Endothelial cell of umbilical vein (primary cell): ENCODE measurements around the gene RBM4B. TPM values are rescaled to one million over a fixed set of nuclear protein-coding genes. Genes with fewer than 3 reads are reported as not detected.

ENCODE experiments used
- BruUV-seq: library from RNA; stranded (reverse); fragments of 400-500 nt; replicated peaks from 2 replicates; lab custom pipeline; 2021; lab: Mats Ljungman, UMichigan
- CTCF ChIA-PET: fragments of 300-600, 350-600 bp; sonication (Branson Sonifier 250); formaldehyde crosslinking; loops from one replicate; lab custom pipeline; 2021; ENCODE audit warnings: antibody characterized with exemption, inconsistent platforms; lab: Charles Lee
- POLR2A ChIA-PET: fragments of 300-600, 350-600 bp; sonication (Branson Sonifier 250); formaldehyde crosslinking; loops from one replicate; lab custom pipeline; 2021; ENCODE audit warnings: antibody characterized with exemption, inconsistent platforms; lab: Charles Lee
- DNase-seq: peaks from one replicate; pipeline ENCODE4 v3.0.0-alpha.2; 2011; ENCODE audit warnings: low read depth, low spot score
- FAIRE-seq: peaks from 2 replicates; lab custom pipeline; 2011; peaks lifted over from hg19 to GRCh38; lab: Jason Lieb, UNC
- H2AFZ ChIP-seq: 2 replicates; pipeline ENCODE4 v1.6.0; 2012; ENCODE audit warnings: low read depth, low read length, control low read depth, inconsistent platforms
- H3K27ac ChIP-seq: 2 replicates; pipeline ENCODE4 v1.5.1; 2011; ENCODE audit warnings: low read depth, mild to moderate bottlenecking, control low read depth, low read length, moderate library complexity; ENCODE audit not compliant: insufficient read depth
- H3K27me3 ChIP-seq, 2 experiments: 2 replicates each; pipeline versions ENCODE4 v1.6.0 to v1.6.1; 2011; ENCODE audit warnings: low read length in 2 of 2, mixed read lengths in 1 of 2; ENCODE audit not compliant: control insufficient read depth in 2 of 2, insufficient read depth in 2 of 2
- H3K36me3 ChIP-seq, 2 experiments: 2 replicates in 1 of 2; 3 replicates in 1 of 2; pipeline ENCODE4 v1.5.1; 2011; ENCODE audit warnings: low read length in 2 of 2, mild to moderate bottlenecking in 1 of 2, moderate library complexity in 1 of 2; ENCODE audit not compliant: control insufficient read depth in 2 of 2, insufficient read depth in 2 of 2; ENCODE audit errors: extremely low read depth in 1 of 2
- H3K4me1 ChIP-seq: 3 replicates; pipeline ENCODE4 v1.5.1; 2011; ENCODE audit warnings: mild to moderate bottlenecking, low read length; ENCODE audit not compliant: control insufficient read depth, insufficient read depth; ENCODE audit errors: extremely low read depth
- H3K4me2 ChIP-seq: 2 replicates; pipeline ENCODE4 v1.6.1; 2011; ENCODE audit warnings: low read length, control low read depth, mixed read lengths; ENCODE audit not compliant: insufficient read depth
- H3K4me3 ChIP-seq, 3 experiments: fragments of 200-600 bp in 1 of 3; sonication (generic), shearing (Covaris generic) in 1 of 3; replicated peaks in 1 of 3; 2 replicates each; pipeline ENCODE4 v1.5.1; 2011 to 2016; ENCODE audit warnings: control low read depth in 3 of 3, low read length in 3 of 3, mild to moderate bottlenecking in 2 of 3, inconsistent platforms in 1 of 3, low read depth in 1 of 3, moderate library complexity in 1 of 3; ENCODE audit not compliant: insufficient read depth in 1 of 3
- H3K79me2 ChIP-seq: 2 replicates; pipeline ENCODE4 v1.6.0; 2012; ENCODE audit warnings: low read length, inconsistent platforms; ENCODE audit not compliant: control insufficient read depth, insufficient read depth
- H3K9ac ChIP-seq: replicated peaks from 2 replicates; pipeline ENCODE3; 2011; ENCODE audit warnings: low read length, control low read depth; ENCODE audit not compliant: insufficient read depth; ENCODE audit errors: extremely low read depth
- H3K9me1 ChIP-seq: replicated peaks from 3 replicates; pipeline ENCODE4 v1.6.0; 2011; ENCODE audit warnings: mild to moderate bottlenecking, low read length; ENCODE audit not compliant: control insufficient read depth, insufficient read depth; ENCODE audit errors: extremely low read depth
- H3K9me3 ChIP-seq: replicated peaks from 2 replicates; pipeline ENCODE4 v1.5.1; 2012; ENCODE audit warnings: low read length, inconsistent platforms; ENCODE audit not compliant: control insufficient read depth, insufficient read depth
- H4K20me1 ChIP-seq: replicated peaks from 2 replicates; pipeline ENCODE3; 2011; ENCODE audit warnings: mild to moderate bottlenecking, low read length; ENCODE audit not compliant: control insufficient read depth, insufficient read depth; ENCODE audit errors: extremely low read depth
- CTCF ChIP-seq, 2 donors: IDR thresholded peaks; 1 replicate in 1 of 2; 2 replicates in 1 of 2; pipeline ENCODE4 v1.5.1; 2011; ENCODE audit warnings: low read length in 2 of 2, mild to moderate bottlenecking in 2 of 2, moderate library complexity in 2 of 2, control low read depth in 1 of 2, inconsistent platforms in 1 of 2, low read depth in 1 of 2; ENCODE audit not compliant: insufficient read depth in 1 of 2; ENCODE audit errors: extremely low read depth in 1 of 2
- EZH2 ChIP-seq: IDR thresholded peaks from 2 replicates; pipeline ENCODE4 v1.6.1; 2012; ENCODE audit warnings: borderline replicate concordance, low read depth, mild to moderate bottlenecking, moderate library complexity, low read length, inconsistent platforms; ENCODE audit not compliant: severe bottlenecking
- GATA2 ChIP-seq: IDR thresholded peaks from 2 replicates; pipeline ENCODE4 v1.7.0; 2011; ENCODE audit warnings: low read depth, mild to moderate bottlenecking, moderate library complexity, mixed read lengths, low read length; ENCODE audit not compliant: insufficient read length, insufficient read depth
- MAX ChIP-seq: IDR thresholded peaks from 2 replicates; pipeline ENCODE4 v1.6.1; 2011; ENCODE audit not compliant: insufficient read depth, insufficient read length
- MYC ChIP-seq: IDR thresholded peaks from one replicate; pipeline ENCODE4 v1.6.1; 2011; ENCODE audit warnings: mild to moderate bottlenecking, low read depth, low read length
- POLR2A ChIP-seq: IDR thresholded peaks from 2 replicates; pipeline ENCODE4 v1.6.1; 2012; ENCODE audit warnings: low read depth, mild to moderate bottlenecking, control low read depth, low read length
- dilution Hi-C: fragments of 300-500 bp; cut with MboI; formaldehyde crosslinking; loops from one replicate; pipeline ENCODE4 v1.15.0; 2019; ENCODE audit warnings: low sequenced_read_pairs; ENCODE audit not compliant: extremely low pct_ligation_motif_present
- intact Hi-C: fragments of 100-400 bp; cut with micrococcal nuclease; formaldehyde crosslinking; loops from one replicate; pipeline ENCODE4 v1.10.0; 2022
- polyA plus RNA-seq, 4 experiments: library from polyadenylated mRNA; depleted of rRNA in 3 of 4; stranded (reverse) in 3 of 4; unstranded in 1 of 4; fragments of >200 nt; gene quantifications; 2 replicates each; pipeline versions ENCODE4 v1.2.1 to v1.2.3, GENCODE V29; 2011 to 2012; ENCODE audit warnings: missing spikeins in 1 of 4
- total RNA-seq: library from RNA; stranded (reverse); gene quantifications from 2 replicates; pipeline ENCODE4 v1.2.3, GENCODE V29; 2021

RBM4B gene
- total and polyA plus RNA-seq, 2 donors (not counting 3 experiments of a cell fraction or from before 2014, with no cell fraction given) = 22.2 to 31.2 TPM

- intact Hi-C loops = loop anchor here (5.0 kb wide), 1 partner anchor 56 kb away; no protein-coding TSS in a partner anchor
Observed at GRCh38 chr11:66691311-66691980, 13.8 kb upstream of the RBM4B start.

More at GRCh38 chr11:66691311-66691980, 13.8 kb upstream of the RBM4B start:
- no peak for DNase-seq
- Histone ChIP-seq H2AFZ (no peak overlapping the region), H3K27ac (no peak overlapping the region), H3K4me3 (no peak overlapping the region), H3K4me1 (no peaks in the 10 kb centered on the region), H3K27me3 (no peaks in the 10 kb centered on the region), H3K9me3 (no peaks in the 10 kb centered on the region), H3K9ac (no peak overlapping the region), H3K36me3 (no peaks in the 10 kb centered on the region), H4K20me1 (no peaks in the 10 kb centered on the region), H3K9me1 (no peaks in the 10 kb centered on the region), H3K79me2 (no peaks in the 10 kb centered on the region), H3K4me2 (no peak overlapping the region)
- BruUV-seq = no TSS peak
- dilution Hi-C loops = no loop called here
- TF ChIP-seq MAX = no peak
- TF ChIP-seq MYC = no peak
- TF ChIP-seq GATA2 = no peak
- no peak for TF ChIP-seq CTCF (IDR thresholded peaks at IDR 0.05; ENCODE audit: extremely low read depth in 1 of 2, insufficient read depth in 1 of 2, low read depth in 1 of 2, low read length in 2 of 2)
- no peak for TF ChIP-seq EZH2
- TF ChIP-seq POLR2A = no peak
- ChIA-PET POLR2A (no interaction called here), CTCF (interaction anchor here (1.2 to 2.4 kb wide), 2 partner anchors 13 to 285 kb away, joined by 5 to 10 read pairs; no protein-coding TSS in a partner anchor)
- FAIRE-seq = no peak
